Measurements from ENCODE around the gene ANKRD55. TPM values are rescaled to one million over a fixed set of nuclear protein-coding genes. Genes with fewer than 3 reads are reported as not detected.
"Not testable (repeated sequence)": the region's sequence is repeated elsewhere in the genome, so short reads cannot be mapped to it uniquely, and the experiment has no call there.

The ANKRD55 gene
- total RNA-seq, 4 donors from 2014 or later, result 0.09 TPM; not detected in 3

DNA sequence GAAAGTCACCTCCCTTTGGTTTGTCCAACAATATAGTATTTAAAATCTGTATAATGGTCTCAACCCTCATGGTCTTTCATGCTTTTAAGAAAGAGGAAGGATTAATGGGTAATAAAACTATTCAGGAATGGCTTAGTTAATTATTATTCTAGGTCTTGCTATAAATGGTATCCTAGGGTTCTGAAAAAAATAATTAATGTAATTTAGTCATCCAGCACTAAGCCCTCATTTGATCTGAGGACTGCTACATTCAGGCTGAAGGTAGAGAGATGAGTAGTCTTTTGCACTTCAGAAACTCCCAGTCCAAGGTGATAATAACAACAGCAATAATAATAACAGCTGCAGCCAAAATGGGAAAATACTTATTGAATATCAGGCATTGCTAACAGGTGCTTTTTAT lies 2.6 kb downstream of the ANKRD55 start:
- H3K4me1 ChIP-seq, result no peaks in the 10 kb centered on the region
- TF ChIP-seq, protein P1, sequence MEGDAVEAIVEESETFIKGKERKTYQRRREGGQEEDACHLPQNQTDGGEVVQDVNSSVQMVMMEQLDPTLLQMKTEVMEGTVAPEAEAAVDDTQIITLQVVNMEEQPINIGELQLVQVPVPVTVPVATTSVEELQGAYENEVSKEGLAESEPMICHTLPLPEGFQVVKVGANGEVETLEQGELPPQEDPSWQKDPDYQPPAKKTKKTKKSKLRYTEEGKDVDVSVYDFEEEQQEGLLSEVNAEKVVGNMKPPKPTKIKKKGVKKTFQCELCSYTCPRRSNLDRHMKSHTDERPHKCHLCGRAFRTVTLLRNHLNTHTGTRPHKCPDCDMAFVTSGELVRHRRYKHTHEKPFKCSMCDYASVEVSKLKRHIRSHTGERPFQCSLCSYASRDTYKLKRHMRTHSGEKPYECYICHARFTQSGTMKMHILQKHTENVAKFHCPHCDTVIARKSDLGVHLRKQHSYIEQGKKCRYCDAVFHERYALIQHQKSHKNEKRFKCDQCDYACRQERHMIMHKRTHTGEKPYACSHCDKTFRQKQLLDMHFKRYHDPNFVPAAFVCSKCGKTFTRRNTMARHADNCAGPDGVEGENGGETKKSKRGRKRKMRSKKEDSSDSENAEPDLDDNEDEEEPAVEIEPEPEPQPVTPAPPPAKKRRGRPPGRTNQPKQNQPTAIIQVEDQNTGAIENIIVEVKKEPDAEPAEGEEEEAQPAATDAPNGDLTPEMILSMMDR (IDR thresholded peaks at IDR 0.05), result no peak
- TF ChIP-seq POLR2A (IDR thresholded peaks at IDR 0.05), result no peak
- DNase-seq, result no peak
- no peak overlapping the region for H3K27ac ChIP-seq
- H3K27me3 ChIP-seq, result peaks cover 0 to 32% (median 0%) of the 10 kb centered on the region in 4 donors
- intact Hi-C loops (cut with DNase I), result no loop called here
- no peak overlapping the region for H3K4me3 ChIP-seq
- no peaks in the 10 kb centered on the region for H3K9me3 ChIP-seq
- no peaks in the 10 kb centered on the region for H3K36me3 ChIP-seq

DNA sequence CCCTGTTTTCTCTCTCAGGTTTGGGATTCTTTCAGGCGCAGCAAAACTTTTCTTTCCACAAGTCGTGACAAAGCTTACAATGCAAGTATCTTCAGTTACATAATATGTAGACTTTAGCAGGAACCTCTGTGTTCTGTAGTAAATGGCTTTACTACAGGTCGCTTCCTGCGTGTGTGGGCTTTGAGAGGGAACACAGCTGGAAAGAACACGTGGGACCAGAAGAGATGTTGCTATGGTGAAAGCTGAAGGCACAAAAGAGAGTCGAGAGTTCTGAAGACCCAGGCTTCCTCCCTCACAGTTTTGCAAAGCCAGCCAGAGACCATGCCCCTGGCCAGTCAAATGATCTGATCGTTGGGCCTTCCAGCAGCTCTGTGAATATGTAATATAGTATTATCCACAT lies 4.0 kb downstream of the ANKRD55 start:
- H3K27ac ChIP-seq, result no peak overlapping the region
- no peaks in the 10 kb centered on the region for H3K36me3 ChIP-seq
- H3K27me3 ChIP-seq, result peaks cover 0 to 19% (median 0%) of the 10 kb centered on the region in 4 donors
- TF ChIP-seq POLR2A (IDR thresholded peaks at IDR 0.05), result no peak
- TF ChIP-seq, protein P1 (IDR thresholded peaks at IDR 0.05), result no peak
- H3K4me3 ChIP-seq, result no peak overlapping the region
- DNase-seq, result no peak
- 52 to 61% methylated on average over 7 of the region's 7 CpGs for WGBS, 2 donors
- H3K4me1 ChIP-seq, result no peaks in the 10 kb centered on the region
- H3K9me3 ChIP-seq, result no peaks in the 10 kb centered on the region
- intact Hi-C loops (cut with DNase I), result no loop called here

DNA sequence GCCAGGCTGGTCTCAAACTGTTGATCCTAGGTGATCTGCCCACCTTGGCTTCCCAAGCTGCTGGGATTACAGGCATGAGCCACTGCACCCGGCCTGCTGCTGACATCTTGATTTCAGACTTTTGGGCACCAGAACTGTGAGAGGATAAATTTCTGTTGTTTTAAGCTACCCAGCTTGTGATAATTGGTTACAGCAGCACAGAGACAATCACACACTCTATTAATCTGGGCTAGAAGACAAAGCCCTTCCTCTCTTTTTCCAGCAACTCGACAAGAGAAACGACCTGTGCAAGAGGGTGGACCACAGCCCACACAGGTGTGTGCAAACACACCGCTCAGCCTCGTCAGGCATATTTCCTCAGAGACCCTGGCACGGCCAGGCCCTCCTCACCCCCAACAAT lies 4.5 kb downstream of the ANKRD55 start:
- H3K9me3 ChIP-seq, result no peaks in the 10 kb centered on the region
- 63 to 71% methylated on average over 5 to 6 of the region's 6 CpGs for WGBS, 2 donors
- H3K27me3 ChIP-seq, result peaks cover 0 to 17% (median 0%) of the 10 kb centered on the region in 4 donors
- TF ChIP-seq, protein P1 (IDR thresholded peaks at IDR 0.05), result no peak
- TF ChIP-seq POLR2A (IDR thresholded peaks at IDR 0.05), result no peak
- H3K36me3 ChIP-seq, result no peaks in the 10 kb centered on the region
- H3K4me3 ChIP-seq, result no peak overlapping the region
- intact Hi-C loops (cut with DNase I), result no loop called here
- no peaks in the 10 kb centered on the region for H3K4me1 ChIP-seq
- DNase-seq, result no peak
- no peak overlapping the region for H3K27ac ChIP-seq

DNA sequence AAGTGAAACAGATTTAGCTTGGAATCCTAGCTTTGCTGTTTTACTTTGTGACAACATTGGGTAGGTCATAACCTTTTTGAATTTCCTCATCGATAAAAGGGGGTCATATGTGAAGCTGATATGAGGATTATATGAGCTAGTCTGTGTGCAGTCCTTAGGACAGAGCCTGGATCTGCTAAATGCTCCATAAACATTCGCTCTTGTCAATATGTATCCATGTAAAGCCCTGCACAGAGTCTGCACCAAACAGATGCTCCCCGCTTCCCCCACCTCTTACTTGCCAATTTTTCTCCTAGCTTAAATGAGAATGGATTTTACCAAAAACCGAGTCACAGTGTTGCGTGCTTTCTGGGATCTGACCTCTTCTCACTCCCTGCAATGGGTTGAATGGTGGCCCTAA lies 5.4 kb downstream of the ANKRD55 start:
- WGBS, 2 donors, result 83 to 89% methylated on average over 5 of the region's 5 CpGs
- no peak overlapping the region for H3K27ac ChIP-seq

DNA sequence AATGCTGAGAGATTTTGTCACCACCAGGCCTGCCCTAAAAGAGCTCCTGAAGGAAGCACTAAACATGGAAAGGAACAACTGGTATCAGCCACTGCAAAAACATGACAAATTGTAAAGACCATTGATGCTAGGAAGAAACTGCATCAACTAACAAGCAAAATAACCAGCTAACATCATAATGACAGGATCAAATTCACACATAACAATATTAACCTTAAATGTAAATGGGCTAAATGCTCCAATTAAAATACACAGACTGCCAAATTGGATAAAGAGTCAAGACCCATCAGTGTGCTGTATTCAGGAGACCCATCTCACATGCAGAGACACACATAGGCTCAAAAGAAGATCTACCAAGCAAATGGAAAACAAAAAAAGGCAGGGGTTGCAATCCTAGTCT lies 9.8 kb downstream of the ANKRD55 start:
- H3K36me3 ChIP-seq; DNase-seq; intact Hi-C loops (cut with DNase I); H3K9me3 ChIP-seq; H3K4me3 ChIP-seq; H3K27ac ChIP-seq; H3K27me3 ChIP-seq; H3K4me1 ChIP-seq: not testable (repeated sequence)

More for the DNA sequence above, 5.4 kb downstream of the ANKRD55 start:
- no peak for DNase-seq
- Histone ChIP-seq H3K4me3 (no peak overlapping the region), H3K27me3 (peaks cover 0 to 9% (median 0%) of the 10 kb centered on the region in 4 donors), H3K36me3 (no peaks in the 10 kb centered on the region), H3K9me3 (no peaks in the 10 kb centered on the region), H3K4me1 (no peaks in the 10 kb centered on the region)
- intact Hi-C loops (cut with DNase I), result no loop called here
- TF ChIP-seq POLR2A (IDR thresholded peaks at IDR 0.05), result no peak
- TF ChIP-seq, protein P1 (IDR thresholded peaks at IDR 0.05), result no peak

DNA sequence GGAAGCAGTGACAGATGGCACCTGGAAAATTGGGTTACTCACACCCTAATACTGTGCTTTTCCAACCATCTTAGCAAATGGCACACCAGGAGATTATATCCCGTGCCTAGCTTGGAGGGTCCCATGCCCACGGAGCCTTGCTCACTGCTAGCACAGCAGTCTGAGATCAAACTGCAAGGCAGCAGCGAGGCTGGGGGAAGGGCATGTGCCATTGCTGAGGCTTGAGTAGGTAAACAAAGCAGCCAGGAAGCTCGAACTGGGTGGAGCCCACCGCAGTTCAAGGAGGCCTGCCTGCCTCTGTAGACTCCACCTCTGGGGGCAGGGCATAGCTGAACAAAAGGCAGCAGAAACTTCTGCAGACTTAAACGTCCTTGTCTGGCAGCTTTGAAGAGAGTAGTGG lies 11.5 kb downstream of the ANKRD55 start:
- H3K27me3 ChIP-seq; H3K27ac ChIP-seq; H3K36me3 ChIP-seq; H3K4me3 ChIP-seq; H3K9me3 ChIP-seq; H3K4me1 ChIP-seq; DNase-seq; intact Hi-C loops (cut with DNase I): not testable (repeated sequence)
- 71% methylated on average over 1 of the region's 6 CpGs; no CpG with 5 or more reads in 1 of the 2 donors for WGBS, 2 donors
